GM19328 (cell line): Measurements from ENCODE around the gene ECT2L.

ENCODE experiments used
- ATAC-seq: cut with Tn5 transposase; IDR thresholded peaks from one replicate; pipeline ENCODE4 v1.9.1; 2021; ENCODE audit warnings: mild to moderate bottlenecking, moderate library complexity; ENCODE audit not compliant: unreplicated experiment

Gene ECT2L

GRCh38 chr6:138857775-138858174 is 61.9 kb downstream of the ECT2L start:
- ATAC-seq: no peak

DNA sequence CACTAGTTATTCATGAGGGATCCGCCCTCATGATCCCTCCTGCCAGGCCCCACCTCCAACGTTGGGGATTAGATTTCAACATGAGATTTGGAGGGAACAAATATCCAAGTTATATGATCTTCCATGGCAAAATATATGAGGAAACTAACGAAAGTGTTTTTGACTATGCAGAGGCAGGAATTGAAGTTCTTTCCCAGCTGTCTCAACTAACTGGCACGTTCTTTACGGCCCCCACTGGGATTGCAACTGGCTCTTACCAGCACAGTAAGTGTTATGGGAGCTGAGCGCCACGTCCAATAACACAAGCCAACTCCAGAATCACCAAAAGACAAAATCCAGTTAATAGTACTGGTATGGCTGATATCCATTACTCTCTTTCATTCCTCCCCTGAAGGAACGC is 66.6 kb downstream of the ECT2L start:
- ATAC-seq: no peak

DNA sequence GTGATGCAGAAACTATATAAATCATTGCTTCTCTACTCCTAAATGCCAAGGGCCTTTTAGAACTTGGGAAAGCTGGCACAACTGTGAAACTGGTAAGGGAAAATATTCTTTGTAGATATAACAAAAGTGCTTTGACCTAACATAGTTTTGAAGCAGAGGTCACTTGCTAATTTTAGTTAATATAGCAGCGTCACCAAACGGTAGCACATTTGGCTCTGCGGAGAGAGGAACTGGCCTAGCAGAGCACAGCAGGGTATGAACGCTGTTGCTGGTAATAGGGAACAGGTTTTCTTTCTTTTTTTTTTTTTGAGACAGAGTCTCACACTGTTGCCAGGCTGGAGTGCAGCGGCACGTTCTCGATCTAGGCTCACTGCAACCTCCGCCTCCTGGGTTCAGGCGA is 67.4 kb downstream of the ECT2L start:
- ATAC-seq: no peak

DNA sequence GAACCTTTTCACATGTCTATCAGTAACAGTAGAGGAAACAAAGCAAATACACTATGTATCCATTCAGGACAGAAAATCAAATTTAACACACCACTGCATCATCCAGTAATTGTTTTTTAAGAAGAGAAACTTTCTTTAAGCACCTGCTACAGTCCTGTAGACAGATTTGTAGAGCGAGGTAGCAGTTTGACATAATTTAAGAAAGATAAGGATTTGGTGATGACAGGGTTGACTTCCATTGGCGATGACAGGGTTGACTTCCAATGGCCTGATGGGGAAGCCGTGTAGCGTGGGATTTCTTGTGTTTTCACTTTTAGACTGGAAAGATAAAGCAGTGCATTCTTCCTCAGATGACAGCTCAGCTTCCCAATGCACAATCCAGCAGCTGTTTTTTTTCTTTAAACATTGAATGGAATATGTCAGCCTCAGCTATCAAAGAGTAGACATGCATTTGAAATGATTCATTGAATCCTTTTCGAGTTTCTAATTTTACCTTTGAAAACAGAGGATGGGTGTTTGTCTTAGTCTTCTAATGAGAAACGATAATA is 68.5 kb downstream of the ECT2L start:
- ATAC-seq: no peak

- no peak for ATAC-seq
Observed at GRCh38 chr6:138865480-138866109, 69.7 kb downstream of the ECT2L start.

GRCh38 chr6:138868181-138868580 is 72.3 kb downstream of the ECT2L start:
- ATAC-seq: no peak

GRCh38 chr6:138869398-138869797 is 73.5 kb downstream of the ECT2L start:
- no peak for ATAC-seq

DNA sequence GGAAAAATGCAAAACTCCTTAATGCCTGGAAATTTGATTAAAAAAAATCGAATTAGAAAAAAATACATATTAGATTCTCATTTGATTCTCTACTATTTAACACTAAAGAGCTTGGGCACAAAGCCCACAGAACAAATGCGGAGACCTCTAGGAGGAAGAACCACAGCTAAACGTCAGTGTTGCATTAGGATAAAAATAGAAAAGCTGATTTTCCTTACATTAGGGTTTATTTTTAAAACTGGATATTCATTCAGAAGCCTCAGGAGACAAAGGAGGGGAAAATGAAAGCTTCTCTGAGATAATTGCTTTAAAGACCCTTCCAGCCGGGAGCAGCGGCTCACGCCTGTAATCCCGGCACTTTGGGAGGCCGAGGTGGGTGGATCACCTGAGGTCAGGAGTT is 77.3 kb downstream of the ECT2L start:
- ATAC-seq: no peak

GRCh38 chr6:138882369-138883017 is 86.6 kb downstream of the ECT2L start:
- peak; percentile 58 for ATAC-seq

GRCh38 chr6:138885156-138885819 is 89.4 kb downstream of the ECT2L start:
- no peak for ATAC-seq

- no peak for ATAC-seq
Observed at GRCh38 chr6:138891255-138891986, 95.5 kb downstream of the ECT2L start.

- no peak for ATAC-seq
Observed at GRCh38 chr6:138896104-138896756, 100.3 kb downstream of the ECT2L start.

- no peak for ATAC-seq
Observed at GRCh38 chr6:138897031-138897430, 101.1 kb downstream of the ECT2L start.

GRCh38 chr6:138907167-138907566 is 111.3 kb downstream of the ECT2L start:
- ATAC-seq: no peak

- ATAC-seq: no peak
Observed at GRCh38 chr6:138909511-138909910, 113.6 kb downstream of the ECT2L start.

DNA sequence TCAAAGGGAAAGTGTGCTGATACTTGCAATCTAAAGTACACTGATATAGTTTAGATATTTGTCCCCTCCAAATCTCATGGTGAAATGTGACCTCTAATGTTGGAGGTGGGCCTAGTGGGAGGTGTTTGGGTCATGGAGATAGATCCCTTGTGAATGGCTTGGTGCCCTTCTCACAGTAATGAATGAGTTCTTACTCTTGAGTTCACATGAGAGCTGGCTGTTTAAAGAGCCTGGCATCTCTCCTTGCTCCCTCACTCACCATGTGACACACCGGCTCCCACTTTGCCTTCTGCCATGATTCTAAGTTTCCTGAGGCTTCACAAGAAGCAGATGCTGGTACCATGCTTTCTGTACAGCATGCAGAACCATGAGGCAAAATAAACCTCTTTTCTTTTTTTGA is 114.1 kb downstream of the ECT2L start:
- ATAC-seq: no peak

- ATAC-seq: no peak
Observed at GRCh38 chr6:138912308-138912707, 116.4 kb downstream of the ECT2L start.

GRCh38 chr6:138914701-138915100 is 118.8 kb downstream of the ECT2L start:
- ATAC-seq: no peak

DNA sequence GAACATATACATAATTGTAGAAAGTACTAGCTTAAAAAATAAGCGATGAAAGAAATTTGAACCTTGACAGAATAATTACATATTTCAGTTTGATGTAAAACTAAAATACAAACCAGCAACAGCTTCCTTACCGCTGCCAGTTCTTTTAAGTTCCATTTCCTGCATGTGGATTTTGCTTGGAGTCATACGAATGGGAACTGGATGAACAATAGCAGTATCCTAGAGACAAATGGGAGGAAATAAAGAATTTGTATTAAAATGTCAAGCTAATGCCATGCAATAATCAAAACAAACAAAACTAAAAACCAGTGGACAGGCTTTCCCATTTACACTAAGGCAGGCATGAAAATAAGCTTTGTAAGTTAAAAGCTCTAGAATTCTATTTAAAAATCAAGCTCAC is 125.0 kb downstream of the ECT2L start:
- no peak for ATAC-seq

GRCh38 chr6:138923561-138923960 is 127.7 kb downstream of the ECT2L start:
- ATAC-seq: no peak

- ATAC-seq: no peak
Observed at GRCh38 chr6:138925806-138926205, 129.9 kb downstream of the ECT2L start.
